Measurements from ENCODE around the gene LRCOL1. TPM values are rescaled to one million over a fixed set of nuclear protein-coding genes. Genes with fewer than 3 reads are reported as not detected.
A peak's percentile ranks its signal among the peaks of the same experiment; 100 is the strongest.

LRCOL1 gene
- total RNA-seq, 1 experiment from 2014 or later = 0.24 TPM

- TF ChIP-seq MLX (CRISPR knock-in tag; IDR thresholded peaks at IDR 0.05) (no peak), HMGA2 (CRISPR knock-in tag; IDR thresholded peaks at IDR 0.05) (no peak), MAX (CRISPR knock-in tag; IDR thresholded peaks at IDR 0.05) (peak; percentile 65)
Observed at GRCh38 chr12:132614861-132615578, 4.6 kb upstream of the LRCOL1 start (continued).

- H3K27ac Mint-ChIP-seq = no peak overlapping the region
- no peak for ATAC-seq
- no peak for DNase-seq (ENCODE audit: low spot score)
- H3K4me3 Mint-ChIP-seq = no peak overlapping the region
- H3K9me3 Mint-ChIP-seq = peaks cover 12% of the 10 kb centered on the region
- CTCF ChIA-PET = interaction anchor here (1.4 to 1.9 kb wide), 9 partner anchors 10 to 199 kb away, joined by 3 to 48 read pairs (median 7); no protein-coding TSS in a partner anchor
- POLR2A ChIA-PET = no interaction called here
- peaks cover 8% of the 10 kb centered on the region; the same call in 1 of the 2 replicates for H3K36me3 Mint-ChIP-seq
- peaks cover 93% of the 10 kb centered on the region for H3K27me3 Mint-ChIP-seq (ENCODE audit: low read depth)
- H3K4me1 Mint-ChIP-seq = peaks cover 5% of the 10 kb centered on the region
- no peak for TF ChIP-seq NR3C1 (CRISPR knock-in tag; conservative IDR thresholded peaks at IDR 0.05; ENCODE audit: low read depth)
- no peak for TF ChIP-seq ZNF512 (CRISPR knock-in tag; IDR thresholded peaks at IDR 0.05; ENCODE audit: borderline replicate concordance)
- TF ChIP-seq FOXP4 (CRISPR knock-in tag; IDR thresholded peaks at IDR 0.05) = no peak
- TF ChIP-seq ARID4B (CRISPR knock-in tag; IDR thresholded peaks at IDR 0.05; ENCODE audit: borderline replicate concordance) = no peak
- TF ChIP-seq PRRX2 (CRISPR knock-in tag; IDR thresholded peaks at IDR 0.05) = no peak
- TF ChIP-seq ZSCAN18 (CRISPR knock-in tag; IDR thresholded peaks at IDR 0.05) = no peak
- TF ChIP-seq PREB (CRISPR knock-in tag; IDR thresholded peaks at IDR 0.05; ENCODE audit: borderline replicate concordance) = no peak
- TF ChIP-seq ESRRA (CRISPR knock-in tag; IDR thresholded peaks at IDR 0.05; ENCODE audit: borderline replicate concordance) = no peak
- no peak for TF ChIP-seq HMGXB4 (CRISPR knock-in tag; IDR thresholded peaks at IDR 0.05)
- TF ChIP-seq ZBTB21 (CRISPR knock-in tag; IDR thresholded peaks at IDR 0.05; ENCODE audit: borderline replicate concordance) = no peak
- no peak for TF ChIP-seq AR (CRISPR knock-in tag; IDR thresholded peaks at IDR 0.05)
- no peak for TF ChIP-seq SMAD4 (CRISPR knock-in tag; IDR thresholded peaks at IDR 0.05)
- no peak for TF ChIP-seq IRF2 (CRISPR knock-in tag; IDR thresholded peaks at IDR 0.05; ENCODE audit: borderline replicate concordance, low read depth)
- no peak for TF ChIP-seq CBFB (CRISPR knock-in tag; IDR thresholded peaks at IDR 0.05; ENCODE audit: low read depth)
Observed at GRCh38 chr12:132614029-132614428, 3.6 kb upstream of the LRCOL1 start.
